Liver (tissue), 9 donors: ENCODE results near the gene TRIM33. TPM values are rescaled to one million over a fixed set of nuclear protein-coding genes. Genes with fewer than 3 reads are reported as not detected.

Experiments used
- DNase-seq: peaks from one replicate; pipeline ENCODE4 v3.0.0-alpha.2; 2017; ENCODE audit warnings: low spot score
- H3K27ac ChIP-seq, 2 donors: one replicate each; pipeline ENCODE4 v1.7.0; 2013; ENCODE audit warnings: inconsistent platforms in 2 of 2, low read length in 2 of 2, control low read depth in 1 of 2, low read depth in 1 of 2, mild to moderate bottlenecking in 1 of 2
- H3K27me3 ChIP-seq, 4 donors: one replicate each; pipeline versions ENCODE4 v1.6.1 to v1.7.0; 2013; ENCODE audit warnings: low read length in 3 of 4, inconsistent platforms in 1 of 4, mild to moderate bottlenecking in 1 of 4, moderate library complexity in 1 of 4; ENCODE audit not compliant: control insufficient read depth in 4 of 4, insufficient read depth in 4 of 4
- H3K36me3 ChIP-seq, 4 donors: one replicate each; pipeline versions ENCODE4 v1.6.1 to v1.7.0; 2013; ENCODE audit warnings: low read length in 3 of 4, mild to moderate bottlenecking in 3 of 4, low read depth in 1 of 4, moderate library complexity in 1 of 4; ENCODE audit not compliant: control insufficient read depth in 4 of 4, insufficient read depth in 3 of 4
- H3K4me1 ChIP-seq, 4 donors: one replicate each; pipeline versions ENCODE4 v1.6.1 to v1.7.0; 2013; ENCODE audit warnings: low read length in 3 of 4, mild to moderate bottlenecking in 3 of 4, moderate library complexity in 1 of 4; ENCODE audit not compliant: control insufficient read depth in 4 of 4, insufficient read depth in 4 of 4
- H3K4me3 ChIP-seq, 3 donors: one replicate each; pipeline versions ENCODE4 v1.6.1 to v1.7.0; 2013; ENCODE audit warnings: low read length in 3 of 3, control low read depth in 1 of 3, low read depth in 1 of 3, mild to moderate bottlenecking in 1 of 3
- H3K9ac ChIP-seq, 2 donors: one replicate each; pipeline ENCODE4 v1.7.0; 2013; ENCODE audit warnings: low read length in 2 of 2, mild to moderate bottlenecking in 2 of 2, moderate library complexity in 2 of 2, control low read depth in 1 of 2, low read depth in 1 of 2
- H3K9me3 ChIP-seq, 4 donors: one replicate each; pipeline versions ENCODE4 v1.6.1 to v1.7.0; 2013; ENCODE audit warnings: low read length in 3 of 4; ENCODE audit not compliant: control insufficient read depth in 4 of 4
- ATF3 ChIP-seq: IDR thresholded peaks from 2 replicates; pipeline ENCODE4 v1.6.1; 2016; ENCODE audit warnings: antibody characterized with exemption
- EGR1 ChIP-seq, 2 donors: IDR thresholded peaks; 2 replicates each; pipeline ENCODE4 v1.6.1; 2016 to 2018; ENCODE audit warnings: antibody characterized with exemption in 2 of 2, low read depth in 2 of 2
- FOXA1 ChIP-seq: IDR thresholded peaks from 2 replicates; pipeline ENCODE4 v1.6.1; 2016; ENCODE audit warnings: antibody characterized with exemption
- FOXA2 ChIP-seq: IDR thresholded peaks from 2 replicates; pipeline ENCODE4 v1.6.1; 2016; ENCODE audit warnings: antibody characterized with exemption
- GABPA ChIP-seq, 2 donors: IDR thresholded peaks in 1 of 2; conservative IDR thresholded peaks in 1 of 2; 2 replicates each; pipeline ENCODE4 v1.6.1; 2016; ENCODE audit warnings: antibody characterized with exemption in 2 of 2, mild to moderate bottlenecking in 1 of 2, moderate library complexity in 1 of 2
- HNF4A ChIP-seq, 2 donors: conservative IDR thresholded peaks; 2 replicates each; pipeline ENCODE4 v1.6.1; 2016; ENCODE audit warnings: antibody characterized with exemption in 2 of 2, mild to moderate bottlenecking in 2 of 2
- JUND ChIP-seq, 2 donors: IDR thresholded peaks; 2 replicates each; pipeline ENCODE4 v1.6.1; 2016; ENCODE audit warnings: antibody characterized with exemption in 2 of 2
- MAX ChIP-seq: IDR thresholded peaks from 2 replicates; pipeline ENCODE4 v1.6.1; 2016; ENCODE audit warnings: antibody characterized with exemption
- RAD21 ChIP-seq, 2 donors: IDR thresholded peaks; 2 replicates each; pipeline ENCODE4 v1.6.1; 2016; ENCODE audit warnings: antibody characterized with exemption in 2 of 2, mild to moderate bottlenecking in 2 of 2
- RXRA ChIP-seq, 2 donors: IDR thresholded peaks; 2 replicates each; pipeline ENCODE4 v1.6.1; 2017 to 2018; ENCODE audit warnings: antibody characterized with exemption in 2 of 2, mild to moderate bottlenecking in 1 of 2
- SP1 ChIP-seq: IDR thresholded peaks from 2 replicates; pipeline ENCODE4 v1.6.1; 2018; ENCODE audit warnings: antibody characterized with exemption, mild to moderate bottlenecking
- TAF1 ChIP-seq: conservative IDR thresholded peaks from 2 replicates; pipeline ENCODE4 v1.6.1; 2016; ENCODE audit warnings: antibody characterized with exemption, mild to moderate bottlenecking
- YY1 ChIP-seq: IDR thresholded peaks from 2 replicates; pipeline ENCODE4 v1.6.1; 2016; ENCODE audit warnings: antibody characterized with exemption, mild to moderate bottlenecking
- ZBTB33 ChIP-seq: IDR thresholded peaks from 2 replicates; pipeline ENCODE4 v1.6.1; 2016; ENCODE audit warnings: antibody characterized with exemption
- WGBS: extraction: QIAGEN DNeasy Blood & Tissue Kit; methylation state at CpG from one replicate; pipeline ENCODE4 v1.1.7; 2013; 5-methylcytosine and 5-hydroxymethylcytosine counted together
- polyA plus RNA-seq, 2 donors: library from polyadenylated mRNA; stranded (reverse) in 1 of 2; unstranded in 1 of 2; fragments of 200-250 nt in 1 of 2; fragments of >200 nt in 1 of 2; fragmentation: Nextera tagmentation in 1 of 2; extraction: Ambion mirVana in 1 of 2; gene quantifications; one replicate each; pipeline versions ENCODE4 v1.2.1 to v1.2.3, GENCODE V29; 2013 to 2015
- total RNA-seq, 2 donors: library from RNA; depleted of rRNA; stranded (reverse); fragments of >200 nt; gene quantifications; one replicate each; pipeline ENCODE4 v1.2.3, GENCODE V29; 2014
- TF ChIP-seq, protein P1 (sequence below): IDR thresholded peaks from 2 replicates; pipeline ENCODE4 v1.6.1; 2016; ENCODE audit warnings: antibody characterized with exemption, mild to moderate bottlenecking
- TF ChIP-seq, protein P2 (sequence below): fragments of 150-350 bp; IDR thresholded peaks from 2 replicates; pipeline ENCODE4 v1.5.1; 2017; ENCODE audit warnings: improper control_type of control experiment, low read depth, low read length; ENCODE audit not compliant: missing input control
- donor health status: healthy.
- donor health status: healthy.
- donor health status: healthy.
- donor health status: healthy.
- donor health status: healthy.

The TRIM33 gene
- total and polyA plus RNA-seq, 4 donors = 4.5 to 30.5 (median 16.6) TPM

GRCh38 chr1:114495486-114495885 lies 15.5 kb downstream of the TRIM33 start:
- TF ChIP-seq GABPA (IDR thresholded peaks at IDR 0.05 in 1 of 2, conservative IDR thresholded peaks at IDR 0.05 in 1 of 2) (no peak), RAD21 (IDR thresholded peaks at IDR 0.05) (no peak), EGR1 (IDR thresholded peaks at IDR 0.05; ENCODE audit: low read depth in 2 of 2) (no peak), FOXA2 (no peak), HNF4A (conservative IDR thresholded peaks at IDR 0.05) (no peak), RXRA (IDR thresholded peaks at IDR 0.05) (no peak), MAX (no peak), TAF1 (no peak), YY1 (no peak), ATF3 (no peak), JUND (IDR thresholded peaks at IDR 0.05) (no peak)
- TF ChIP-seq, protein P1, sequence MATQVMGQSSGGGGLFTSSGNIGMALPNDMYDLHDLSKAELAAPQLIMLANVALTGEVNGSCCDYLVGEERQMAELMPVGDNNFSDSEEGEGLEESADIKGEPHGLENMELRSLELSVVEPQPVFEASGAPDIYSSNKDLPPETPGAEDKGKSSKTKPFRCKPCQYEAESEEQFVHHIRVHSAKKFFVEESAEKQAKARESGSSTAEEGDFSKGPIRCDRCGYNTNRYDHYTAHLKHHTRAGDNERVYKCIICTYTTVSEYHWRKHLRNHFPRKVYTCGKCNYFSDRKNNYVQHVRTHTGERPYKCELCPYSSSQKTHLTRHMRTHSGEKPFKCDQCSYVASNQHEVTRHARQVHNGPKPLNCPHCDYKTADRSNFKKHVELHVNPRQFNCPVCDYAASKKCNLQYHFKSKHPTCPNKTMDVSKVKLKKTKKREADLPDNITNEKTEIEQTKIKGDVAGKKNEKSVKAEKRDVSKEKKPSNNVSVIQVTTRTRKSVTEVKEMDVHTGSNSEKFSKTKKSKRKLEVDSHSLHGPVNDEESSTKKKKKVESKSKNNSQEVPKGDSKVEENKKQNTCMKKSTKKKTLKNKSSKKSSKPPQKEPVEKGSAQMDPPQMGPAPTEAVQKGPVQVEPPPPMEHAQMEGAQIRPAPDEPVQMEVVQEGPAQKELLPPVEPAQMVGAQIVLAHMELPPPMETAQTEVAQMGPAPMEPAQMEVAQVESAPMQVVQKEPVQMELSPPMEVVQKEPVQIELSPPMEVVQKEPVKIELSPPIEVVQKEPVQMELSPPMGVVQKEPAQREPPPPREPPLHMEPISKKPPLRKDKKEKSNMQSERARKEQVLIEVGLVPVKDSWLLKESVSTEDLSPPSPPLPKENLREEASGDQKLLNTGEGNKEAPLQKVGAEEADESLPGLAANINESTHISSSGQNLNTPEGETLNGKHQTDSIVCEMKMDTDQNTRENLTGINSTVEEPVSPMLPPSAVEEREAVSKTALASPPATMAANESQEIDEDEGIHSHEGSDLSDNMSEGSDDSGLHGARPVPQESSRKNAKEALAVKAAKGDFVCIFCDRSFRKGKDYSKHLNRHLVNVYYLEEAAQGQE = no peak
- Histone ChIP-seq H3K4me3 (no peak overlapping the region), H3K27ac (no peak overlapping the region), H3K4me1 (peaks cover 0 to 4% (median 0%) of the 10 kb centered on the region in 4 donors), H3K36me3 (no peaks in the 10 kb centered on the region), H3K9ac (no peak overlapping the region), H3K9me3 (no peaks in the 10 kb centered on the region), H3K27me3 (no peaks in the 10 kb centered on the region)
- DNase-seq = no peak
- WGBS = 75% methylated on average over 2 of the region's 2 CpGs

DNA sequence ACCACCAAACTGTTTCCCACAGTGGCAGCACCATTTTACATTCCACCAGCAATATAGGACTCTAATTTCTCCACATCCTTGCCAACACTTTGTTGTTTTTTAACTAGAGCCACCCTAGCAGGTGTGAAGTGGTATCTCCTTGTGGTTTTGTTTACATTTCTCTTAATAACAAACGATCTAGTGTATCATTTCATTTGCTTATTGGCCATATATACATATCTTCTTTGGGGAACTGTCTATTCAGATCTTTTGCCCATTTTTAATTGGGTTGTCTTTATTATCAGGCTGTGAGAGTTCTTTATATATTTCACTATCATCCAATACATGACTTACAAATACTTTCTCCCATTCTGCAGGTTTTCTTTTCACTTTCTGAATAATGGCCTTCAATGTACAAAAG lies 18.0 kb downstream of the TRIM33 start:
- no peak for DNase-seq
- TF ChIP-seq EGR1 (IDR thresholded peaks at IDR 0.05; ENCODE audit: low read depth in 2 of 2) = no peak
- TF ChIP-seq SP1 = no peak
- TF ChIP-seq, protein P1 = no peak
- TF ChIP-seq FOXA2 = no peak
- TF ChIP-seq GABPA (IDR thresholded peaks at IDR 0.05 in 1 of 2, conservative IDR thresholded peaks at IDR 0.05 in 1 of 2) = no peak
- no peak for TF ChIP-seq JUND (IDR thresholded peaks at IDR 0.05)
- TF ChIP-seq MAX = no peak
- TF ChIP-seq RXRA (IDR thresholded peaks at IDR 0.05) = no peak
- TF ChIP-seq ATF3 = no peak
- TF ChIP-seq, protein P2, sequence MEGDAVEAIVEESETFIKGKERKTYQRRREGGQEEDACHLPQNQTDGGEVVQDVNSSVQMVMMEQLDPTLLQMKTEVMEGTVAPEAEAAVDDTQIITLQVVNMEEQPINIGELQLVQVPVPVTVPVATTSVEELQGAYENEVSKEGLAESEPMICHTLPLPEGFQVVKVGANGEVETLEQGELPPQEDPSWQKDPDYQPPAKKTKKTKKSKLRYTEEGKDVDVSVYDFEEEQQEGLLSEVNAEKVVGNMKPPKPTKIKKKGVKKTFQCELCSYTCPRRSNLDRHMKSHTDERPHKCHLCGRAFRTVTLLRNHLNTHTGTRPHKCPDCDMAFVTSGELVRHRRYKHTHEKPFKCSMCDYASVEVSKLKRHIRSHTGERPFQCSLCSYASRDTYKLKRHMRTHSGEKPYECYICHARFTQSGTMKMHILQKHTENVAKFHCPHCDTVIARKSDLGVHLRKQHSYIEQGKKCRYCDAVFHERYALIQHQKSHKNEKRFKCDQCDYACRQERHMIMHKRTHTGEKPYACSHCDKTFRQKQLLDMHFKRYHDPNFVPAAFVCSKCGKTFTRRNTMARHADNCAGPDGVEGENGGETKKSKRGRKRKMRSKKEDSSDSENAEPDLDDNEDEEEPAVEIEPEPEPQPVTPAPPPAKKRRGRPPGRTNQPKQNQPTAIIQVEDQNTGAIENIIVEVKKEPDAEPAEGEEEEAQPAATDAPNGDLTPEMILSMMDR = no peak
- no peak for TF ChIP-seq ZBTB33
- TF ChIP-seq TAF1 = no peak
- TF ChIP-seq HNF4A (conservative IDR thresholded peaks at IDR 0.05) = no peak
- TF ChIP-seq FOXA1 = no peak
- TF ChIP-seq YY1 = no peak
- WGBS = 75% methylated on average over 1 of the region's 1 CpG
- H3K36me3 ChIP-seq = no peaks in the 10 kb centered on the region
- no peaks in the 10 kb centered on the region for H3K9me3 ChIP-seq
- H3K9ac ChIP-seq = no peak overlapping the region
- peaks cover 0 to 4% (median 0%) of the 10 kb centered on the region in 4 donors for H3K4me1 ChIP-seq
- H3K27me3 ChIP-seq = no peaks in the 10 kb centered on the region
- H3K27ac ChIP-seq = no peak overlapping the region
- no peak overlapping the region for H3K4me3 ChIP-seq
